RKO (cell line): ENCODE data around the gene ENAH.
A peak's percentile ranks its signal among the peaks of the same experiment; 100 is the strongest.

Source experiments
- DNase-seq: peaks from one replicate; pipeline ENCODE4 v3.0.0-alpha.2; 2016; ENCODE audit warnings: low spot score

The ENAH gene

DNA sequence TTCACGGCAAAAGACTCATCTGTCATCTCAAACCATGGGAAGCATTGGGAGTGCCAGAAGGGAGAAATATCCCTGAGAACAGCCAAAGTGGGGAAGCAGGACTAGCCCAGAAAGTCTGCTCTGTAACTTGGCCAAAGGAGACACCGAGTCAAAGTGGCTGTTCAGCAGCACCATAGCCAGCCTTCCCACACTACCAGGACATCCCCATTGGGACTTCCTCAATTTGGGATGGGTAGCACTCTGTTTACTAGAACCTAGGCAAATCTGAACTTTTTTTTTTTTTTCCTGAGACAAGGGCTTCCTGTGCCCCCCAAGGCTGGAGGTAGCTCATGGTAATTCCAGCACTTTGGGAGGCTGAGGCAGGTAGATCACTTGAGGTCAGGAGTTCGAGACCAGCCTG, 93.0 kb downstream of the ENAH start:
- no peak for DNase-seq

DNA sequence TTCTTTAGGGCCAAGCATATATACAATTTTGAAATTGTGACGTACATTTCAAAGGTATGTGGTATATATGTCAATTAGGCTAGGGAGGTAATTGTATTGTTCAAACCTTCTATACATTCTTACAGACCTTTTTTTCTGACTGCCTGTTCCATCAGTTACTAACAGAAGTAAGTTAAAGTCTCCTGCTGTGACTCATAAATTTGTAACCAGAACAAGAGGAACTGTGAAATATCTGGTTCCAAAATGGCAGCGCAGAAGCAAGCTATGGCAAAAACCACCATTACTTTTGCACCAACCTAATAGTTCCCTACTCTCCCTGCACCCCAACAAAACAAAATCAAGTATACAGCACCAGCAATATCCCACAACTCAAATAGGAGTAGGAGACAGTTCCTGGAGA, 93.6 kb downstream of the ENAH start:
- DNase-seq = no peak

DNA sequence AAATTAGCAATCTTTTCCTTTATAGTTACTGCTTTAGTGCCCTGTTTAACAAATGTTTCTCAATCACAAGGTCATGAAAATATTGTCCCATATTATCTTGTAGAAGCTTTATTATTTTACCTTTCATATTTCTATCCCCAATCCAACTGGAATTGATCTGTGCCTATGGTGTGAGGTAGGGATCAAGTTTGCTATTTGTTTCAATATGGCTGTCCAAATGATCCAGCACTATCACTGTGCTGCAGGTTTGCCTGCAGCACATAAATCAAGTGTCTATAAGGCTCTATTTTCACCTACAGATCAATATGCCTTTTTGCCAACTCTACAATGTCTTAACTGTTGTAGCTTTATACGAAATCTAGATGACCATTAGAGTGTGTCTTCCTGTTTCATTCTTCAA, 96.2 kb downstream of the ENAH start:
- DNase-seq = no peak

DNA sequence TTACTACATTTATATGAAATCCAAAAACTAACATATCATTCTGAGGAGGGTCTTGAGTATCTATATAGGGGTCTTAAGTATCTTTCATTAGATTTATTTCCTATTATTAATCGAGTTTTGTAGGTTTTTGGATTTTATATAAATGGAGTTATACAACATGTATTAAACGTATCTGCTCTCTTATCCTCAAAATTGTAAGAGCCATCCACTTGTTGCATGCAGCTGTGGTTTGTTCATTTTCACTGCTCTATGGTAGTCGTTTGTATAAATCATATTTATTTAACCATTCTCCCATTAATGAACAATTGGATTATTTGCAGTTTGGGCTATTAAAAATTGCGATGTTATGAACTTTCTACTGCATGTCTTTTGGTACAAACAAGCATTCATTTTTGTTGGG, 97.1 kb downstream of the ENAH start:
- DNase-seq = no peak

DNA sequence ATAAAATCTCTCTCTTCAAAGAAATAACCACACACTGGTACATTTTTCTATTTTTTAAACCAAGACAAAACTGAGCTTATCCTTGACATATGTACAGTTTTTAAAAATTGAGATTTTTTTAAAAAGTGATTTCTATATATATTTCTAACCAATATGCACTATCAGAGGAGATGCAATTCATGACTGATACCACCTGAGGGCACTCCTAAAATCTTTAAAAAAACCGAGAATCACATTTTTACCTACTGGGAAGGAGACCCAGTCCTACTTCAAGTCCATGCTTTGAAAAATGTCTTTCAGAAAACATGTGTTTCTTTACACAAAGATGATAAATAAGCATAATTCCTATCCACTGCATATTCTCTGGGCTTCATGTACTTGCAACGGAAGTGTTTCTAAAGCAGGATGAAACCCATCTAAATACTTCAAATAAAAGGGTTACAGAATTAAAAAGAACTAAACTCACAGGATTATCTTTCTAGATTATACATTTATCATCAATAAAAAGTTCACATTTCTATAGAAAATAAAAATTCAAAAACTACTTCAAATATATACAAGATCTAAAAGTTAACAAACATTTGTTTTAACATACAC, 98.6 kb downstream of the ENAH start:
- DNase-seq = peak; percentile 44

DNA sequence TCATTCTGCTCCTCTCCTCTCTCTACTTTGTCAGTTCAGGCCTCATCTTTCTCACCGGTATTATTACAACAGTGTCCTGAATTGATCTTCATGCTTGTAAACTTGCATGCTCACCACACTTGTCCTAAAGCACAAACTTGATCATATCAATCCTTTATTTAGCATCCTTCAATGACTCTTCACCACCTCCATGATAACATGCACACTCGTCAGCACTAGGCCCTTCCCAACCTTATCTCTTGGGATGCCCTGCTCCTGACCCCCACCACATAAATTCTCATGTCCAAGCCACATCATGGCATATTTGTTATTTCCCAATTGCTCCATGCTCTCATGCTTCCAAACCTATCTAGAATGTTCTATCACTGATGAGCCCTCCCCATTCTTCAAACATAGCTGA, 103.1 kb downstream of the ENAH start:
- DNase-seq = no peak

DNA sequence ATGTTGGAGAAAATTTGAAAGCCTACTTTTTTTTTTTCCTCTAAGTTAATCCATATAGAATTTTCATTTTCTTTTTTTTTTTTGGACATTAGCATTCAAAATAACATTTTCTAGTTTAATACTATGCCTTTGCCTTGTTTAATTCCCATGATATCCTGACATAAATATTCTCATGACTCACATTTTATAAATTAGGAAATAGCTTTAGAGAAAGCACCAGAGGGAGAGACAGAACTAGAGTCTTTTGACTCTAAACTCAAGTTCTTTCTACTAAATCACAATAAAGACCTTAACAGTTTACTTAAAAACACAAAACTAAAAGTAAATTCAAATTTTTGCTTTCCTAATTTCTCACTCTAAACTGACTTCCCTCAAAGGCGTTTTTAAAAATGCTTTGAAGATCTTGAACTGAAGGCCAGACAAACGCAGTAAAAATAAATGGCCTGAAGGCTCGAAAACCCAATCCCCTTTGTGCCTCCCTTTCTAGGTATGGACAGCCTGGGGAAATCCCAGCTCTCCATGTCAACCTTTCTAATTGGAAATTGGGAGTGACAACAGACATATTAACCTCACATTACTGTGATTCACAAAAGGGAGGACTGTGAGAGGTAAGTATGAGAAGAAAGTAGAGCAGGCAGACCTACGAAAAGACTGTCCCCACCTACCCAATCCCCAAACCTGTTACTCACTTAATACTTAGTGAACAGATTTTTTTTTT, 104.6 kb downstream of the ENAH start:
- DNase-seq = no peak

DNA sequence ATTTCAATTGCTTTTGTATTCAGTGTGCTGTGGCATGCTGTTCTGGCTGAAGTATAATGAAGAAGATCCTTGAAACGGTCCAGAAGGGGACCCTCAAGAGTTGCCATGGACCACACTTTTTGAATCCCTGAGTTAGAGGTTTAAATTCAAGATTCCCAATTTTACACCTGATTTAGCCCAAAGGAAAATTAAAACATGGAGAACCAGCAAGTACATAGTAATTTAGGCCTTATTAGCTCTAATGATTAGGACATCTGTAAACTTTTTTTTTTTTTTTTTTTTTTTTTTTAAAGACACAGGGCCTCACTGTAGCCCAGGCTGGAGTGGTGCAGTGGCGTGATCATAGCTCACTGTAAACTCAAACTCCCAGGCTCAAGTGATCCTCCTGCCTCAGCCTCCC, 107.3 kb downstream of the ENAH start:
- no peak for DNase-seq

DNA sequence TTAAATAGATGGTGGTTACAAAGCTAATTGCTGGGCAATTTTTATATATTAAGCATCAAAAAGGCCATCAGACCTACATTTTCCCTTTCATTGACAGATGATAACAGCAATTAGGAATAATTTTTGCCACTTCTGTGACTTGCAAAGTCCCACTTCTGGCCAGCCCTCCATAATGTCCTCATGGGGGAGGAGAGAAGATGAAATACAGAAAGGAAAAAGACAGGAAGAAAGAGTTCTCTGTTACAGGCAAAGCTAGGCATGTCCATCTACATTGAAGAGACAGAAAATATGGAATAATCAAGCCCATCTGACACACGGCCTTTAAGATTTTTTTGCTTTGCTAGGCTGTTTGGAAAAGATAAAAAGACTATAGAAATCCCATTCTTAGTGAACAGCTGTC, 108.0 kb downstream of the ENAH start:
- DNase-seq = no peak

DNA sequence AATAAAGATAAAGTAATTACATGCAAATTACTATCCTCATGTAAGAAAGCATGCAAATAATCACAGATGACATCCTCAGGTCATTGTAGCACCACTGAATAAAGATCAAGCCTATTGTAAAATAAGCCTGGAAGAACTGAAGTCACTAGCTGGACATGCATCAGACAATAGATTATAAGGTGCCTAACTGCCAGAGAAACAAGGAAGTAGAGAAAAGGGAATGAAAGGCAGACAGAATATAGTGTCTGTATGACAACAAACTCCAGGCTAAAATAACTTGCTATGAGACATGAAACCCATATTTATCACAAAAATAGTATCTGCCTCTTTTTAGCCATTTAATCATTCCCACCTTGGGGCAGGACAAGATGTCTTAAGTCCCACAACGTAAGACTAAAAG, 108.7 kb downstream of the ENAH start:
- DNase-seq = no peak

DNA sequence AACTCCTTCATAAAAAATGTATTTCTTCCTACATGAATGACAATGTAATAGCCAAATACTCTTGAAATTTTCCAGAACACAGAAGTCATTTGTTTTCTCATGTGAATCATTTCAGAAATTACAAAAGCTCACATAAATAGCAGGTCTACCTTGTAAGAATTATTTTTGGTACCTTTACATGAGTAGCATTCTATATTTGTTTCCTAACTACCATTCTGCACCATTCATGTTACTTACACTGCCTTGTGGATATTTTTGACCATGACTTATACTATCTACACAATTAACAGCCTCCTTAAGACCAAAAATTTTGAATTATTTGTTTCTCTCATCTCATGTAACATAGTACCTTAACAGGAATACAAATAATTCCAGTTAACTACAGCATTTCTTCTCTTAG, 109.6 kb downstream of the ENAH start:
- DNase-seq = no peak

DNA sequence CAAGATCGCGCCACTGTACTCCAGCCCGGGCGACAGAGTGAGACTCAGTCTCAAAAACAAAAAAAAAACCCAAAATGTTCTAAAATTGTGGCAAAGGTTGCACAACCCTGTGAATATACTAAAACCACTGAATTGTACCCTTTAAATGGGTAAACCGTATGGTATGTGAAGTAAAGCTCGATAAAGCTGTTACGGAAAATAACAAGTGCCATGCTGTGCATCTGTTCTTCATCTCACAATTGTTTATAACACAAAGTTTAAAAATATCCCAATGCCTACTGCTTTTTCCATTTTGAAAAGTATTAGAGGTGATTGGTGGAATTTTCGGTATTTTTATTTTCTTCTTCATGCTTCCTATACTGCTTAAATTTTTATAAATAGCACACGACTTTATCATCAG, 111.5 kb downstream of the ENAH start:
- no peak for DNase-seq

DNA sequence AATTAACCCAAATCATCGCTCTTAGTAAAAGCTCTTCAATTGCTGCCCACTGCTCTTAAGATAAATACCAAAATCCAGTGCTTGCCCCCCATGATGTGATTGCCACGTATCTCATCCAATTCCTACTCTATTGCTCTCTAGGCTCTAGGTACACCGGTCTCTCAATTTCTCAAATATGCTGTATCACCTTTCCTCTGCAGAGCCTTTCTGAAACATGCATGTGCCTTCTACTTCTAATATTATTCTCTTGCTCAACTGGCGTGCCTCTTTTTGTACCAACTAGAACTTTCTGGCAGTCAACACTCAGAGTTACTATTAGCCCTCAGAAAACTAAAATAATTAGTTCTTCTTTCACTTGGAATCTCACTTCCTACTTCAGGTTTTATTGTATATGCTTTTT, 113.3 kb downstream of the ENAH start:
- DNase-seq = no peak

DNA sequence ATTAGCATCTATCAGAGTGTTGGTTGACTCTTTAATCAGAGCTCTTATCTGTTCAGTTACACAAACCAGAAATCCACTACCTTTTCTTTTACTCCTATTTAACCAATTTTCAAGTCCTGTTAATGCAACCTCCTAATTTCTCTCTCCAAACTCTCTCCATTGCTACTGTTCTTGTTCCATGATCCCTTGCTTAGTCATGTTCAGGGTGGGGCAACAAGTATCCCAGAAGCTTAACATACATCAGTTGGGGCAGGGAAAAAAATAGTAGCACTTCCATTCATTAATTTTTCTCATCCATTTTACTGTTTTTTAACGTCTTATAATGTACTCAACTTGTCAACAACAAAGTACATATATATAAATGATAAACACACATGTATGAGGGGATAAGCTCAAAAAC, 113.9 kb downstream of the ENAH start:
- no peak for DNase-seq

DNA sequence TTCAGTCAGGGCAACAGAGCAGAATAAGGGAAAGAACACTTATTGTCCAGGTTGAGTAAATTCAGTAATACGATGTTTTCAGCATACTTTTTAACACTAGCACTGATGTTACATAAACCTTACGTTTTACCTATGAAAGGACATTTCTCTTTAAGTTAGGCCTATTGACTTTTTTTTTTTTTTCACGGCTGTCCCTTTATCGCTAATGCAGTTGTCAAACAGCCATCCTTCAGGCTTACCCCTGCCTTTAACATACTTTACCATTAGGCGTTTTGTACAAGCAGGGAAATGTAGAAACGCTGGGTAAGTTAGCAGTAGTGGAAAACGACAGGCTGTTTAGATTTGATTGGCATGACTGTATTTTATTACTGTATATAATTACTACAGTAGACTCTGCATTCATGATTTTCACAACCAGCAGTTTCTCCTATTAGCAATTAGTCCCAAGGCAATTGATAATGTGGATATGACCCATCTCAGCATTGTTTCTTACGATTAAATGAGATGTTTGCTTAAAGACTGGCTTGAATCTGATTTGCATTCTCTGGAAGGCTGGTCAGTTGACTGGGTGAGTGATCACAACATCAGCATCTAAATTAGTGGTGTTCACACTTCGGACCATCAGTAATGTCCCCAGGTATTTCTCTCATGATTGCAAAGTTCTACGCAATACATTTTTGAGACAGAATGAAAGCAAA, 115.2 kb downstream of the ENAH start:
- no peak for DNase-seq

DNA sequence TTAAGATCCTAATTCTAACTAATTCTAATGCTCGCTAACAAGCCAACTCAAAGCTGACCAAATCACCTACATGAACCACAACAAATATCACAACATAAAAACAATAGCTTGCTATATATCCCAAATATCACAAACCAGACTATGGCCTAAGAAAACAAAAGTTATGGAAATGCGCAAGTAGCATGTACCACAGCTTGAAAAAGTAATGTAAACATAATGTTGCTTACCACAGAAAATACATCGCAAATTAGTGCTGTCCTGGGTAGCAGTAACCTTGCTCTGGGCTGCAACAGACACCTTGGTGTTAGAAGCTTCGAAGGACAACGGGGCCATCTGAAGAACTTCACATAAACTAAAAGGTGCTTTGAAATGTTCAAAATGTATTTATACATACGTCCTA, 117.6 kb downstream of the ENAH start:
- no peak for DNase-seq

DNA sequence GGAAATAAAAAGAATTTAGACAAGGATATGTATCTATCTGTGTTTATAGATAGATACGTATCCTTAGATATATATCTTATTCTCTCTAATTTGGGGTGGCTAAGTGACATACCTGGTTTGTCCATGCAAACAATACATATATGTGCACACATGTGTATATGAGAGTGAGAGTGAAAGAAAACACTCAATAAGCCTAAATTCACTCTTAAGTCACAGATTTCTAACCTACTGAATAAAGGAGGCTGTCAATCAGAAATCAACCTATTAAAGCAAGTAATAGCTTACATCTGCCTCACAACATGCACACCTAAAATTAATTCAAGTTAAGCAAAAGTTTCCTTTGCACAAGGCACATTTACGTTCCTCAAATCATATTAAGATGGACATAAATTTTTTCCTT, 118.2 kb downstream of the ENAH start:
- DNase-seq = no peak

DNA sequence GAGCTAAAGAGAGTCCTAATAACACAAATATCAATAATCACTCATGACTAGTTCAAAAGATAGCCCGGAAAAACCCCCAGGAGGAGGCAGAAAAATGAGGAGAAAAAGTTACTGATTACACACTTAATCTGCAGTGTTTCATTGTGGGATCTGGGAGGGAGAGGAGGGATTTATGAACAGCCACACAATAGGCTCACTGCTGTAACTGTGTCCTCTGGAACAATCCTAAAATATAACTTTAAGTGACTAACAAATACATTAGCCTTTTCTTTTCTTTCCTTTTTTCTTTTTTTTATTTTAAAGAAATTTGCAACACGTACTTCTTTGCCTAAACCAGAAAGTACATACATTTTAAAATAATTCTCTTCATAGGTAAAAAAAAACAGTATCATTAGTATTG, 118.8 kb downstream of the ENAH start:
- no peak for DNase-seq

DNA sequence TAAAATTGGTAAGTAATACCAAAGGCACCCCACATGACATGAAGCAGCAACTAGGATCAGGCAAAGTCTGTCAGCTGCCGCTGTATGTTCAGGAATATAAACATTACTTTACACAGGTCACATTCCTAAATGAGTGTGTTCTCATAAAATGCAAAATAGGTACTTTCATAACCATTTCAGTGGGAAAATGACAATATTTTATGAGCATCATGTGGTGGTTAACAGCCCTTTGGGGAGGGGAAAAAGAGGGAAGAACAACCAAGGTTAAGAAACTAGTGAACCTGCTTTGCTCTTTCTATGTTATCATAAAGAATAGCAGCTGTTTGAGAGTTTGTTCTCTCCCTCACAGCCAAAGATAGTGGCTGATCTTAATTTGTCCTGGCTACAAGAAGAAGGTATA, 119.7 kb downstream of the ENAH start:
- DNase-seq = no peak

DNA sequence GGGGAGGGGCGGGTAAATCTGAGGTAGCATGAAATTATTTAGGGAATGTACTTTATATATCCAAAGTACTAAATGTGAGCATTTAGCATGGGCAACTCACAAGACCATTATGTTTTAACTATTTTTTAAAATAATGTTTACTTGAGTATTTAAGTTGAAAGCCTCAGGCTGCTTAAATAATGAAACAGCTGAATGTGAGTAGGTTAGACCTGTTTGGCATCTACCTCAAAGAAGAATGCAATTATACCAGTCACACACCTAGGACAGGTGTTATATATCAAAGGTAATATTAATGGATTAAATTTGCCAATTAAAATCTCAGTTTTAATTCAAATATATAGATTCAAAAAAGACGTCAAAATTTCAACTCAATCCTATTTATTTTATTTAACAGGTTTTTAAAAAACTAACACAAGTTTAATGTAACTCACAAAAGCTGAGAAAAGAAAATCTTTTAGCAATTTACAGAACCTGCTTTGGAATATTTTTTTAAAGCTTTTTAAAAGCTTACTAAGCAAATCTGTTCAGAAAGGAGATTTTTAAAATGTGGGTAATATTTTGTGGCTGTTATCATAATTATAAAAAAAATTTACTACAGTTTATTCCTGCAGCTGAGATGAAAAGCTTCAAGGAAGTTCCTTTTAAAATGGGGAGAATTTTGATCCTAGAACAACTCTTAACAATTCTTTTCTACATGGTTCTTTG, 120.5 kb downstream of the ENAH start:
- DNase-seq = no peak

DNA sequence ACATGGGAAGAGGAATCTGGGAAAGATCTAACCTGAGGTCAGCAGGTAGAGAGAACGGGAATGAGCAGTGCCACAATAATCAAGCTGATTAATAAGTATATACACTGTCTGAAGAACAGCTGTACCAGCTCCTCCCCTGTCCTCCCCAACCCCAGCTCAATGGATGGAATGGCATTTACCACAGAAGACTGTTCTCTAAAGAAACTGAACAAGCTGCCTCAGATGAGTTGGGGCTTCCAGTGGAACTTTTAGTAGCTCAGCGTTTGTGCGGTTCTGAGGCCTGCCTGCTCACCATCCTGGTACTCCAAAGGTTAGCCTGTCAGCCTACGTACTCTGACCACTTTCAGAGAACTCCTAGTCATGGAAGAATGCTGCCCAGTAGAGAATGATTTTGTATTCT, 123.2 kb downstream of the ENAH start:
- no peak for DNase-seq

DNA sequence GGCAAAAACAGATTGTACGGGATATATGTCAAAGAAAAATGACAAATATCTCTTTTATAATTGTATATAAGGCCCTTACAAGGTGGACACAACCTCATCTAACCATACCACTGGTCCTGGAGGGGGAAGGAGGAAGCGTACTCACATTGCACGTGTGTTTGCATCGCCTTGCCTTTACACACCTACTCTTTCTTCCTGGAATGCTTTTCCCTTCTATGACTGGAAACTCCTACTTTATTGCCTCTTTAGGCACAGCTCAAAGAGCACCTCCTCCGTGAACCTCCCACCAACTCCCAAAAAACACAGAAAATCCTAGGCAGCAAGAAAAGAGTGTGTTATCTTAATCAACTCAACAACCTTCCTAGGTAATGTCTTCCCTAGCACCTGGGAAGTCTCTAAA, 125.3 kb downstream of the ENAH start:
- no peak for DNase-seq

DNA sequence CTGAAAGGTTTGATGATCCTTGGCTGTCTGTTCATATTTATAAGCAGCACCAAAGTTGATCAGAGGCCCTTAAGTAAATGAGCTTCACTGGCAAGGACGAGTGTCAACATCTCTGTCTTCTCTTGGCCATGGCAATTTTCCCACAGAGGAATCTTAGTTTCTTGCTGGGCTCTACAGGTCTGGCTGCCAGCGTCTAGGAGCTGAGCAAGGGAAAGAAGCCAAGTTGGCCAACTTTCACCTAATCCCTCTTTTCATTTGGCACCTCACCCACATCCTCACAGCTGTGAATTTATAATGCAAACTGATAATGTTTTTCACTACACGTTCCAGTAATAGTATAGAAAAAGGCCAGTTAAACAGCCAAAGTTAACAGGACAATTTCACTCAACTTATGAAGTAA, 126.0 kb downstream of the ENAH start:
- DNase-seq = no peak
